Astrocyte of the cerebellum (primary cell): ENCODE data around the gene ZNF664.

Experiments
- DNase-seq: peaks from one replicate; pipeline ENCODE4 v3.0.0-alpha.2; 2011; ENCODE audit warnings: low read depth
- H3K4me3 ChIP-seq: 2 replicates; pipeline ENCODE4 v1.5.1; 2011; ENCODE audit warnings: mild to moderate bottlenecking, low read depth, low read length, moderate library complexity
- in situ Hi-C: cut with HindIII; loops from 2 replicates; pipeline ENCODE4 v1.10.0; 2017; ENCODE audit warnings: low sequenced_read_pairs
- TF ChIP-seq, protein P1 (sequence below): IDR thresholded peaks from 2 replicates; pipeline ENCODE4 v1.5.1; 2012; ENCODE audit warnings: low read length, low read depth, moderate library complexity, mild to moderate bottlenecking; ENCODE audit errors: missing control alignments

Gene ZNF664

DNA sequence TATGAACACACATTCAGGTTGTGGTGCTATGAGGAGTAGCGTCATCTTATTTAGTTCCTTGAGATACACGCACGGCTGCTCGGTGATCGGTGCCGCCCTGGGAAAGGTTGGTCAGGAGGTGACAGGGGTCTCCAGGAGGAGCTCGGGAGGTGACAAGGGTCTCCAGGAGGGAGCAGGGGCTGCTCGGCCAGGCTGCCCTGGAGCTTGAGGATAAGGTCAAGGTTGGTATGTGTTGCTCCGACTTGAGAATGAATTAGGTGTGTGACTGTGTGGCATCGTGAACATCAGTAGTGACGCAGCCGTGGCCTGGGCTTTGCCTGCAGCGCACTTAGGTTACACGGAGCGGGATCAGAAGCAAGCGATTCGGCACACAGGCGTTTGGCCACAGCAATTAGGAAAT is 36.5 kb upstream of the ZNF664 start:
- TF ChIP-seq, protein P1, sequence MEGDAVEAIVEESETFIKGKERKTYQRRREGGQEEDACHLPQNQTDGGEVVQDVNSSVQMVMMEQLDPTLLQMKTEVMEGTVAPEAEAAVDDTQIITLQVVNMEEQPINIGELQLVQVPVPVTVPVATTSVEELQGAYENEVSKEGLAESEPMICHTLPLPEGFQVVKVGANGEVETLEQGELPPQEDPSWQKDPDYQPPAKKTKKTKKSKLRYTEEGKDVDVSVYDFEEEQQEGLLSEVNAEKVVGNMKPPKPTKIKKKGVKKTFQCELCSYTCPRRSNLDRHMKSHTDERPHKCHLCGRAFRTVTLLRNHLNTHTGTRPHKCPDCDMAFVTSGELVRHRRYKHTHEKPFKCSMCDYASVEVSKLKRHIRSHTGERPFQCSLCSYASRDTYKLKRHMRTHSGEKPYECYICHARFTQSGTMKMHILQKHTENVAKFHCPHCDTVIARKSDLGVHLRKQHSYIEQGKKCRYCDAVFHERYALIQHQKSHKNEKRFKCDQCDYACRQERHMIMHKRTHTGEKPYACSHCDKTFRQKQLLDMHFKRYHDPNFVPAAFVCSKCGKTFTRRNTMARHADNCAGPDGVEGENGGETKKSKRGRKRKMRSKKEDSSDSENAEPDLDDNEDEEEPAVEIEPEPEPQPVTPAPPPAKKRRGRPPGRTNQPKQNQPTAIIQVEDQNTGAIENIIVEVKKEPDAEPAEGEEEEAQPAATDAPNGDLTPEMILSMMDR: no peak
- no peak overlapping the region for H3K4me3 ChIP-seq
- in situ Hi-C loops: no loop called here
- no peak for DNase-seq

DNA sequence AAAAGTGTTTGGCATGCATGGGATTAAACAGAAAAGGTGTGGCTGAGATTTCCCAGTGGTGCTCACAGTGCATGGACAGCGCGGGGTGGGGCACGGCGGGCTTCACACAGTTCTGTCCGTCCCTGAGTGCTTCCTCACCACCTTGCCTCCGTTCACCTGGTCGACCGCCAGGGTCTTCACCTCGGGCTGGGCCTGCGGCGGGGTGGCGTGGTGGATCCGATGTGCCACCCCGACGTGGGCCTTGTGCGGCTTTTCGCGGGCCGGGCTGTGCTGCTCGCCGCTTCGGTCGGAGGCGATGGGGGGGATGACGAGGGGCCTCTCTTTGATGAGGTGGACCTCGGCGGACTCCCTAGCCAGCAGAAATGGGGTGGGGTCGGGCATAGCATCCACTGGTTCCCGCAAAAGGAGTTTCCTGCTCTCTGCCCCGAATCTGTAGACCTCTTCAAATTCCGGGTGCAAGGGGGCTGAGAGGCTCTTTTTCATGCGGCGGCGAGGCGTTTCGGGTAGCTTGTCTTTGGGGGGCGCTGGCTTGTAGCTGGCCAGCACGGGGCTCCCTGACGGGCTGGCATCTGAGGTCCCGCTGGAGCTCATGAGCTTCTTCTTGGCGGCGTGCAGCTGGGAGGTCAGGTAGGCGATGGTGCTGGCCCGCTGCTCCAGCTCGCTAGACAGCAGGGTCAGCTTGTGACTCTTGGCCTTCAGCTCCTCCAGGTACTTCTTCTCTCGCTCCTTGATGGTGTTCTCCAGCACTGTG is 35.9 kb upstream of the ZNF664 start:
- H3K4me3 ChIP-seq: no peak overlapping the region
- DNase-seq: no peak
- TF ChIP-seq, protein P1: no peak
- in situ Hi-C loops: no loop called here

DNA sequence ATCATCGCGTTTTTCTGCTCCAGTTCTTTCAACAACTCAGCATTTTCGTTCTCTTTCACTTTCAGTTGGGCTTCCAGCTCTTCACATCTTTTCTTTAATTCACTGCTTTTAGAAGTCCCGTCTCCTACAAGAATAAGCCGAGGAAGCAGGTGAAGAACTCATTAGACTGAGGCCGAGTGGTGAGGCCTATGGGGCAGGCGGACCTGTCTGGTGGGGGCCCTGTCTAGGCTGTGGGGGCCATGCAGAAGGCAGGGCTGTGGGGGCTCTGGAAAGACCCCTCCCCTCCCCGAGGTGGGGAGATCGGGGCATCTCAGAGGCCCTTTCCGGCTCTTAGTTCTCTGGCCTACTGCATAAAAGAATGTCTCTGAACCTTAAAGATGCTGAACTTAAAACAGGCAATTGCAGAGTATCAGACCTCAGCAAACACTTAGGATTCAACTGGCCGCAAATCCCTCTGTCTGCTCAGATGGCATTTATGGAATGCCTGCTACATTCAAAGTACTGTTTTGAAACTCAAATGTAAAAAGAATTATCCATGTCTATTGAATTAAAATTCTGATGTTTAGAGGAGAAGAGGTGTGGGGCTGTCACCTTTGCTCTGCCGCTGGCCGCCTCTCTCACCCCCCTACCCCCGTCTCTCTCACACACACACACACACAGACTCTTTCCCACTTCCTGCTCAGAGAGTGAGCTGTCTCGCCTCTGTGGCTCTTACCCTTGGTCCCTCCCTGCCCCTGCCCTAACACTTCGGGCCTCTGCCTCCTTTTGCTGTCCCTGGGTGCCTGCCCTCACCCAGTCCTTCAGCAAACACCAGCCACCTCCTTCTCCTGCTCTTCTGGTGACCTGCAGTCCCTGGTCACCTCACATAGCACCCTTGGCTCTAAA is 35.1 kb upstream of the ZNF664 start:
- TF ChIP-seq, protein P1: no peak
- H3K4me3 ChIP-seq: no peak overlapping the region
- no peak for DNase-seq
- in situ Hi-C loops: no loop called here

DNA sequence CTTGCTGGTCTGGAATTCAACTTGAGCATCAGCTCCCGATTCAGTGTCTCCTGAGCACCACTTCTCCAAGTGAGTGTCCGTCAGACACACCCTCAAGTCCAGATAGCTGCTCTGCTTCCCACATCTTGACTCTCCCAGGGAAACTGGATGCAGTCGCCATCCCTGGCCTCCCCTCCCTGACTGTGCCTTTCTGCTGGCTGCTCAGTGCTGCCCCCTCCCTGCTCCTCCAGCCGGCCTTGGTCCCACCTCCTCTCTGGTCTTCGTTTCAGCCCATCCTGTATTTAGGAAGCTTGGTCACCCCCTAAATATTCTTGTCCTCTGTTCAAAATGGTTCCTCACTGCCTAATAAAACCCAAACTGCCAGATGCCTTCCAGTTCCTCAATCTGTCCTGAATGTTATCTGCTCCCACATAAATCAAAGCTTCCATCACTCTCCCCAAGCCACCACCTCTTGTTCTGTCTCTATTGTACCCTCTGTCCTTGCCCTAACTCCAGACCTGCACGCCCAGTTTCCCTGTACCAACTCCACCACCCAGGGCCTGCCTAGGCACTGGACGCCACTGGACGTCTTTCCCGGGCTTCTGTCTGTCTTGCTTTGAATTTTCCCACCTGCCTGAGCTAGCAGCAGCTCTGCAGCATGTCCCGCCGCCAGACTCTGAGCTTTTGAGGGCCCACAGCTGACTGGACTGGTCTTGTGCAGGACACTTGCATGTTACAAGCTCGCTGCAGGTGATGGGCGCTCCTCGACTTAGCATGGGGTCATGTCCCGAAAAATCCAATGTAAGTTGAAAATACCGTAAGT is 34.1 kb upstream of the ZNF664 start:
- in situ Hi-C loops: no loop called here
- TF ChIP-seq, protein P1: peak; percentile 36
- no peak overlapping the region for H3K4me3 ChIP-seq
- no peak for DNase-seq

GRCh38 chr12:123939716-123940626 is 33.0 kb upstream of the ZNF664 start:
- no peak for DNase-seq
- no peak overlapping the region for H3K4me3 ChIP-seq
- in situ Hi-C loops: no loop called here
- TF ChIP-seq, protein P1: no peak
